ENCODE data around the gene SNX18.

The SNX18 gene

GRCh38 chr5:54581831-54582548 lies 64.4 kb downstream of the SNX18 start:
- DNase-seq, result no peak

GRCh38 chr5:54586336-54586735 lies 68.8 kb downstream of the SNX18 start:
- DNase-seq, result peak; percentile 38

GRCh38 chr5:54589786-54590185 lies 72.2 kb downstream of the SNX18 start:
- DNase-seq, result no peak

GRCh38 chr5:54590824-54591223 lies 73.3 kb downstream of the SNX18 start:
- DNase-seq, result no peak

GRCh38 chr5:54593779-54594178 lies 76.2 kb downstream of the SNX18 start:
- no peak for DNase-seq

- DNase-seq, result no peak
Observed at GRCh38 chr5:54594181-54594580, 76.6 kb downstream of the SNX18 start.

GRCh38 chr5:54595721-54596120 lies 78.2 kb downstream of the SNX18 start:
- DNase-seq, result no peak
